Upper lobe of right lung (tissue), 1 donor: ENCODE data around the gene NR1H4. TPM values are rescaled to one million over a fixed set of nuclear protein-coding genes. Genes with fewer than 3 reads are reported as not detected.

ENCODE experiments used
- ATAC-seq: fragments of 200-7000 bp; cut with Tn5 transposase; one replicate; pipeline ENCODE4 v1.9.1; 2020; ENCODE audit warnings: mild to moderate bottlenecking, moderate library complexity
- DNase-seq: peaks from one replicate; pipeline ENCODE4 v3.0.0-alpha.2; 2020
- H3K27ac ChIP-seq: fragments of 200-600 bp; one replicate; pipeline ENCODE4 v1.8.0; 2022
- H3K27me3 ChIP-seq: fragments of 200-600 bp; one replicate; pipeline ENCODE4 v1.8.0; 2022; ENCODE audit warnings: mild to moderate bottlenecking
- H3K36me3 ChIP-seq: fragments of 200-600 bp; one replicate; pipeline ENCODE4 v1.8.0; 2022
- H3K4me1 ChIP-seq: fragments of 200-600 bp; one replicate; pipeline ENCODE4 v1.8.0; 2022
- H3K4me3 ChIP-seq: fragments of 200-600 bp; one replicate; pipeline ENCODE4 v1.8.0; 2022; ENCODE audit warnings: mild to moderate bottlenecking
- H3K9me3 ChIP-seq: fragments of 200-600 bp; one replicate; pipeline ENCODE4 v1.8.0; 2022
- intact Hi-C: fragments of 100-400 bp; cut with DNase I; formaldehyde crosslinking; loops from one replicate; pipeline ENCODE4 v1.11.0; 2022
- total RNA-seq: library from RNA; stranded (reverse); fragmentation: NEBNext Ultra II Directional; extraction: Animal tissue kit (Norgen Biotek cat#: 25700); gene quantifications from one replicate; pipeline ENCODE4 v1.2.1, GENCODE V29; 2021
- TF ChIP-seq, protein P1 (sequence below): fragments of 200-600 bp; IDR thresholded peaks from one replicate; pipeline ENCODE4 v1.8.0; 2022; ENCODE audit warnings: antibody characterized with exemption
- donor health status: DM: no; HTN: yes; CAD: no; lungs with severe emphysema.

NR1H4 gene
- total RNA-seq, 1 donor from 2014 or later = not detected

DNA sequence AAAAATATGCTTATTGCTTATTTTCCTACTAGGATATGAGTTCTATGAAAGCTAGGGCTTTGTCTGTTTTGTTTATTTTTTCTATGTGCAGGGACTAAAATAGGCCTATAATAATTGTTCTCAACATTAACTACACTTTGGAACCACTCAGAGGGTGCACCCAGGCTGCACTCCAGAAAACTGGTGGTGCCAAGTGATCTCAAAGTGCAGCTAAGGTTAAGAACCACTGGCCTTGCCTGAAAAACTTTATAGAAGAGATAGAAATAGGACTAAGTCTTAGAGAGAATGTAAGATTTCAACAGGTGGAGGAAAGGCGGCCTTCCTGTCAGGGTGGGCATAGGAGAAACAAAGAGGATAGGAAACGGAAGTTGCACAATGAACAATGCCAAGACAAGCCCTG is 37.7 kb upstream of the NR1H4 start:
- Histone ChIP-seq H3K9me3 (no peaks in the 10 kb centered on the region), H3K36me3 (no peaks in the 10 kb centered on the region), H3K4me1 (no peaks in the 10 kb centered on the region), H3K27me3 (no peaks in the 10 kb centered on the region), H3K27ac (no peak overlapping the region), H3K4me3 (no peak overlapping the region)
- TF ChIP-seq, protein P1, sequence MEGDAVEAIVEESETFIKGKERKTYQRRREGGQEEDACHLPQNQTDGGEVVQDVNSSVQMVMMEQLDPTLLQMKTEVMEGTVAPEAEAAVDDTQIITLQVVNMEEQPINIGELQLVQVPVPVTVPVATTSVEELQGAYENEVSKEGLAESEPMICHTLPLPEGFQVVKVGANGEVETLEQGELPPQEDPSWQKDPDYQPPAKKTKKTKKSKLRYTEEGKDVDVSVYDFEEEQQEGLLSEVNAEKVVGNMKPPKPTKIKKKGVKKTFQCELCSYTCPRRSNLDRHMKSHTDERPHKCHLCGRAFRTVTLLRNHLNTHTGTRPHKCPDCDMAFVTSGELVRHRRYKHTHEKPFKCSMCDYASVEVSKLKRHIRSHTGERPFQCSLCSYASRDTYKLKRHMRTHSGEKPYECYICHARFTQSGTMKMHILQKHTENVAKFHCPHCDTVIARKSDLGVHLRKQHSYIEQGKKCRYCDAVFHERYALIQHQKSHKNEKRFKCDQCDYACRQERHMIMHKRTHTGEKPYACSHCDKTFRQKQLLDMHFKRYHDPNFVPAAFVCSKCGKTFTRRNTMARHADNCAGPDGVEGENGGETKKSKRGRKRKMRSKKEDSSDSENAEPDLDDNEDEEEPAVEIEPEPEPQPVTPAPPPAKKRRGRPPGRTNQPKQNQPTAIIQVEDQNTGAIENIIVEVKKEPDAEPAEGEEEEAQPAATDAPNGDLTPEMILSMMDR = no peak
- DNase-seq (no peak), ATAC-seq (no peak)
- intact Hi-C loops = no loop called here

DNA sequence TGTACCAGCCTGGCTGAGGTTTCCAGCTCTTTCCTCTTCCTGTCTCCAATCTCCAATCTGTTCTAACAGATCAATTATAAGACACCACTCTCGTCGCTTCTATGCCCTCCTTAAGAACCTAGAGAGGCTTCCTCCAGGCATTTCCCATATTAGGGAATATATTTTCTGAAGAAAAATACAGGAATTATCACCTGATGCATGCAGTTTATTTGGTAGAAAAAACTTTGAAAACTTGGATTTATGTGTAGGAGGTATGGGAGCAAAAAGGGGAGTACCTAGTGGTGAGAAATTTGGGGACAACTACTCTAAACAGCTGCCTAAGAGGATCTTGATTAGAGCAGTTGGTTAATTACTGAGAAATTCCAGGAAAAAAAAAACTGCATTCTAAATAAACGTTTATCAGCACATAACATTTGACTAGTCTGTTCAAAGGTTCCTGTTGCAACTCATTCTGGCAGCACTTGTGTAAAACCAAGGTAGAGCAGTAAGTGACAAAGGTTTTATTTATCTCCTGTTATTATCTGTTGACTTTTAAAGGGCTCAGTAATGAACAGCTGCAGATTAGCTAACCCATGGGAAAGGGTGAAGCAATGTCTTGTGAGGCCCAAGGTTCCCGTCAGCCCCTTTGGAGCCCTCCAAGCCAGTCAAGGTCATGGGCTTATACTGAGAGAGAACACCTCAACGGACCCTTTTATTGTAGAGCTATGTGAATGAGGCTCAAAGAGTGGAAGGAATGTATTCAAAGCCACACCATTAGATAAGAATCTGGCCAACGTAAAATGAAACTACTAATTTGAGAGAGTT is 36.4 kb upstream of the NR1H4 start:
- Histone ChIP-seq H3K27me3 (no peaks in the 10 kb centered on the region), H3K4me3 (no peak overlapping the region), H3K4me1 (no peaks in the 10 kb centered on the region), H3K9me3 (no peaks in the 10 kb centered on the region), H3K27ac (no peak overlapping the region), H3K36me3 (no peaks in the 10 kb centered on the region)
- intact Hi-C loops = no loop called here
- ATAC-seq (no peak), DNase-seq (no peak)
- TF ChIP-seq, protein P1 = no peak

DNA sequence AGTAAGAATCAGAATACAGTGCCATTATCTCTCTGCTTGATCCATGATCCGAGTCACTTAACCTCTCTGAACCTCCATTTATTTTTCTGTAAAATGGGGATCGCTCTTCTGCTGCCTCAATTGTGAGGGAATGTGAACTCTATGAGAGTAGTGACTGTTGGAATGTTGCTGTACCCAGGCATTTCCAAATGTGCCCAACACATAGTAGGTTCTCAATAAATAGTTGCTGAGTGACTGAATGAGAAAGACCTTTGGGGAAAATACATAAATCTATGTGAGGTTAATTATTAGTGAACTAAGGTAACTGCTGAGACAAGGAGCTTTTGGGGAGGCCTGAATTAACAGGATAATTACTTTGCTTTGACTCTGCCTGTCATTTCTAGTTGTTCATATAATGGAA is 33.9 kb upstream of the NR1H4 start:
- DNase-seq = no peak
- H3K9me3 ChIP-seq = no peaks in the 10 kb centered on the region
- no peaks in the 10 kb centered on the region for H3K36me3 ChIP-seq
- no peak overlapping the region for H3K27ac ChIP-seq
- H3K27me3 ChIP-seq = no peaks in the 10 kb centered on the region
- H3K4me1 ChIP-seq = no peaks in the 10 kb centered on the region
- no peak overlapping the region for H3K4me3 ChIP-seq
- intact Hi-C loops = no loop called here
- TF ChIP-seq, protein P1 = no peak
- ATAC-seq = no peak

DNA sequence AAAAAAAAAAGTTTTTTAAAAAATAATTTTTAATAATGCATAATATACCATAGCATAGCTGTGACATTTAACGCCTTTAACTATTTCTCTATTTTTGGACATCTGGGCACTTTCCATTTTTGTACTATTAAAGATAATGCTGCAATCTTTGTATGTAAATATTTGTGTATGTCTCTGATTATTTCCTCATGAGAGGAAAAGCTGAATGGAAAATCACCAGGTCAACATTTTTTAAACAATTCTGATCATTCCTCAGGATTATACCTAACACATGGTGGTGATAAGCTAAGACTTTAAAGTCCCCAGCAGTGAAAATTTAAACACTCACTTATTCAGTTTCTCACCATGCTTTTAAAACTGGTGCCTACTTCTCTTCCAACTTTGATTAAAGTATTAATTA is 31.3 kb upstream of the NR1H4 start:
- intact Hi-C loops = no loop called here
- Histone ChIP-seq H3K9me3 (no peaks in the 10 kb centered on the region), H3K4me3 (no peak overlapping the region), H3K27me3 (no peaks in the 10 kb centered on the region), H3K4me1 (no peaks in the 10 kb centered on the region), H3K27ac (no peak overlapping the region), H3K36me3 (no peaks in the 10 kb centered on the region)
- no peak for DNase-seq
- no peak for ATAC-seq
- TF ChIP-seq, protein P1 = no peak

DNA sequence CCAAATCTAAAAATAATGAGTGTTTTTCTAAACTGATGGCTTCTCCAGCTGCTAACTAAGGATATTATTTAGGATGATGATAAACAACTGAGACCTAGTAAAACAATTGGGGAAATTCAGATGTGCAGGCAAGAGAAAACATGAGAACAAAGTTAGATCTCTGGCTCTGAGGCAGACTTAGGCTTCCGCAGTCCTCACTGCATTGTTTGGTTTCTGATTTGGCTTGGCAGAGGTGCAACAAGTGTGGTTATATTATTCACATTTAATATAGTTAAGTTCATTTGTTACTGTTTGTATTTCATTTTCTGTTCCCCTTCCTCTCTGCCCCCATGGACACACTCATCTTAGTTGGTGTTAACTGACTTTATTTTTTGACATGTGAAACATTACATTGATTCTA is 30.2 kb upstream of the NR1H4 start:
- intact Hi-C loops = no loop called here
- Histone ChIP-seq H3K9me3 (no peaks in the 10 kb centered on the region), H3K4me3 (no peak overlapping the region), H3K27me3 (peaks cover 4% of the 10 kb centered on the region), H3K27ac (no peak overlapping the region), H3K4me1 (no peaks in the 10 kb centered on the region), H3K36me3 (no peaks in the 10 kb centered on the region)
- DNase-seq = no peak
- TF ChIP-seq, protein P1 = no peak
- no peak for ATAC-seq
